RWPE2 (cell line): ENCODE data around the gene PPM1H.
"Not testable (repeated sequence)": the region's sequence is repeated elsewhere in the genome, so short reads cannot be mapped to it uniquely, and the experiment has no call there.

Experiments used
- ATAC-seq: fragments of 200-7000 bp; cut with Tn5 transposase; 3 replicates; pipeline ENCODE4 v1.9.1; 2021; ENCODE audit warnings: low read depth
- DNase-seq: peaks from one replicate; pipeline ENCODE4 v3.0.0-alpha.2; 2020; ENCODE audit warnings: low spot score
- H3K27ac ChIP-seq: fragments of 450-650 bp; 2 replicates; pipeline ENCODE4 v1.5.1; 2017; ENCODE audit warnings: mild to moderate bottlenecking; ENCODE audit not compliant: poor library complexity, severe bottlenecking
- H3K27me3 ChIP-seq: fragments of 250-450 bp; sonication (Bioruptor Pico); 2 replicates; pipeline ENCODE4 v1.5.1; 2021; ENCODE audit warnings: mild to moderate bottlenecking, moderate library complexity; ENCODE audit not compliant: insufficient read depth, poor library complexity, severe bottlenecking
- H3K36me3 ChIP-seq: fragments of 250-450 bp; sonication (Bioruptor Pico); 2 replicates; pipeline ENCODE4 v1.5.1; 2020; ENCODE audit warnings: low read depth, mild to moderate bottlenecking, moderate library complexity
- H3K4me1 ChIP-seq: fragments of 250-450 bp; sonication (Bioruptor Pico); 2 replicates; pipeline ENCODE4 v1.5.1; 2021; ENCODE audit warnings: mild to moderate bottlenecking, moderate library complexity; ENCODE audit not compliant: insufficient read depth, poor library complexity, severe bottlenecking
- H3K4me3 ChIP-seq: fragments of 250-450 bp; sonication (Bioruptor Pico); 2 replicates; pipeline ENCODE4 v1.5.1; 2021; ENCODE audit warnings: mild to moderate bottlenecking, moderate library complexity; ENCODE audit not compliant: severe bottlenecking
- H3K9me3 ChIP-seq: fragments of 250-450 bp; sonication (Bioruptor Pico); 2 replicates; pipeline ENCODE4 v1.5.1; 2021; ENCODE audit warnings: mild to moderate bottlenecking, moderate library complexity; ENCODE audit not compliant: severe bottlenecking
- TF ChIP-seq, protein P1 (sequence below): fragments of 450-650 bp; IDR thresholded peaks from one replicate; pipeline ENCODE4 v1.5.1; 2017; ENCODE audit warnings: mild to moderate bottlenecking, moderate library complexity; ENCODE audit not compliant: poor library complexity, severe bottlenecking

PPM1H gene

GRCh38 chr12:62885242-62885641 lies 49.7 kb downstream of the PPM1H start:
- no peaks in the 10 kb centered on the region for H3K36me3 ChIP-seq
- no peaks in the 10 kb centered on the region for H3K27me3 ChIP-seq
- H3K4me1 ChIP-seq = no peaks in the 10 kb centered on the region
- H3K27ac ChIP-seq = no peak overlapping the region
- TF ChIP-seq, protein P1, sequence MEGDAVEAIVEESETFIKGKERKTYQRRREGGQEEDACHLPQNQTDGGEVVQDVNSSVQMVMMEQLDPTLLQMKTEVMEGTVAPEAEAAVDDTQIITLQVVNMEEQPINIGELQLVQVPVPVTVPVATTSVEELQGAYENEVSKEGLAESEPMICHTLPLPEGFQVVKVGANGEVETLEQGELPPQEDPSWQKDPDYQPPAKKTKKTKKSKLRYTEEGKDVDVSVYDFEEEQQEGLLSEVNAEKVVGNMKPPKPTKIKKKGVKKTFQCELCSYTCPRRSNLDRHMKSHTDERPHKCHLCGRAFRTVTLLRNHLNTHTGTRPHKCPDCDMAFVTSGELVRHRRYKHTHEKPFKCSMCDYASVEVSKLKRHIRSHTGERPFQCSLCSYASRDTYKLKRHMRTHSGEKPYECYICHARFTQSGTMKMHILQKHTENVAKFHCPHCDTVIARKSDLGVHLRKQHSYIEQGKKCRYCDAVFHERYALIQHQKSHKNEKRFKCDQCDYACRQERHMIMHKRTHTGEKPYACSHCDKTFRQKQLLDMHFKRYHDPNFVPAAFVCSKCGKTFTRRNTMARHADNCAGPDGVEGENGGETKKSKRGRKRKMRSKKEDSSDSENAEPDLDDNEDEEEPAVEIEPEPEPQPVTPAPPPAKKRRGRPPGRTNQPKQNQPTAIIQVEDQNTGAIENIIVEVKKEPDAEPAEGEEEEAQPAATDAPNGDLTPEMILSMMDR = no peak
- DNase-seq = no peak
- ATAC-seq = no peak
- no peaks in the 10 kb centered on the region for H3K9me3 ChIP-seq
- no peak overlapping the region for H3K4me3 ChIP-seq

DNA sequence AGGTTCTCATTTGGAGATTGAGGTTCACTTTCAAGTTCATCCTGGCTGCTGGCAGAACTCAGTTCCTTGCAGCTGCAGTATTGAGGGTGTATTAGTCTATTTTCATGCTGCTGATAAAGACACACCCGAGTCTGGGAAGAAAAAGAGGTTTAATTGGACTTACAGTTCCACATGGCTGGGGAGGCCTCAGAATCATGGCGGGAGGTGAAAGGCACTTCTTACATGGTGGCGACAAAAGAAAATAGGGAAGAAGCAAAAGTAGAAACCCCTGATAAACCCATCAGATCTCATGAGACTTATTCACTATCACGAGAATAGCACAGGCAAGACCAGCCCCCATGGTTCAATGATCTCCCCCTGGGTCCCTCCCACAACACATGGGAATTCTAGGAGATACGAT lies 50.1 kb downstream of the PPM1H start:
- not testable (repeated sequence) for H3K27ac ChIP-seq, ATAC-seq, DNase-seq, H3K36me3 ChIP-seq, H3K4me3 ChIP-seq, H3K9me3 ChIP-seq, H3K27me3 ChIP-seq, H3K4me1 ChIP-seq

DNA sequence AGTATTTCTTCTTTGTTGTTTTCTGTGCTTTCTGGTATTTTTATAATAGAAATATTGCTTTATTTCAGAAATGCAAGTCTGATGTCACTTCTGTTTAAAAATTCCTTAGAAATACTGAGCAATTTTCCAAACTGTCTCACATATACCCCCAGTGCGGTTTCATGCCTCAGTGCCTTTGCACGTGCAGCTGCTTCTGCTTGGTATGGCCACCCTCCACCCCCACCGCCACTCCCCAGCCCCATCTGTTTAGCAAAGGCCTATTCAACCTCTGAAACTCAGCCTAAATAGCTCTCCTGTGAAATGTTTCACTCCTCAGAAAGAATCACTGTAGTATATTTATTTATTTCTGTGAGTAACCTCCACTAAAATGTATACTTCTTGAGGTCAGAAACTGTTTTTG lies 52.3 kb downstream of the PPM1H start:
- Histone ChIP-seq H3K4me1 (no peaks in the 10 kb centered on the region), H3K4me3 (no peak overlapping the region), H3K27ac (no peak overlapping the region), H3K27me3 (no peaks in the 10 kb centered on the region), H3K9me3 (no peaks in the 10 kb centered on the region), H3K36me3 (no peaks in the 10 kb centered on the region)
- TF ChIP-seq, protein P1 = no peak
- ATAC-seq = no peak
- no peak for DNase-seq

DNA sequence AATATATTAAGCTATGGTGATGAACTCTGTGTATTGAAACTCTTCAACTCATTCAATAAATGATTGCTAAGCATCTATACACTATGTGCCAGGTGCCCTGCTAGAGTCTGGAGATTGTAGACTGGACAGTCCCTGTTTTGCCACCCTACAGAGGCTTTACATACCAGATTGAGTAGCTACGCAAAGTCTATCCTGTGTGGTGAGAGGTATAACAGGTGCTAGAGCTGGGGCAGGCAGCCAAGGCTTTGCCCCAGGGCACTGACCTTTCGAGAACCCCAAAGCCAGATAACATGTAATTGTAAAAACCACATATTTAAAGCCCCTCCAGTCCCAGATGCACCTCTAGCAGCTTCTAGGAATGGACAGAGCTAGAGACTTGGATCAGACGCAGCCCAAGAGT lies 52.8 kb downstream of the PPM1H start:
- DNase-seq (no peak), ATAC-seq (no peak)
- Histone ChIP-seq H3K9me3 (no peaks in the 10 kb centered on the region), H3K27me3 (no peaks in the 10 kb centered on the region), H3K27ac (no peak overlapping the region), H3K4me1 (no peaks in the 10 kb centered on the region), H3K36me3 (no peaks in the 10 kb centered on the region), H3K4me3 (no peak overlapping the region)
- TF ChIP-seq, protein P1 = no peak

DNA sequence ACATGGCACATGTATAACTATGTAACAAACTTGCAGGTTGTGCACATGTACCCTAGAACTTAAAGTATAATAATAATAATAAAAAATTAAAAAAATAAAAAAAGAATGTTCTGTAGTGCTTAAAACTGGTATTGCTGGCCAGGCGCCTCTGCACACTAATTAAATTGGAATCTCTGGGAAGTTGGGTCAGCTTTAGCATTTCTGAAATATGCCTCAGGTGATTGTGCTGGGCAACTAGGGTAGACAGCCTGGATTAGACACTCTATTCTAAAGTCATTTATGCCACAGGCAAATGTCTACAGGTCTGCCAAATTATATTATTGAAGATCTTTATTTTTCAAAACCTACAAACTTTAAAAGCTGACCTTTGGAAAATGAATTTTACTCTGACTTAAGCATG lies 55.3 kb downstream of the PPM1H start:
- ATAC-seq (no peak), DNase-seq (no peak)
- no peaks in the 10 kb centered on the region for H3K27me3 ChIP-seq
- no peaks in the 10 kb centered on the region for H3K36me3 ChIP-seq
- no peaks in the 10 kb centered on the region for H3K4me1 ChIP-seq
- no peak overlapping the region for H3K4me3 ChIP-seq
- H3K27ac ChIP-seq = no peak overlapping the region
- no peaks in the 10 kb centered on the region for H3K9me3 ChIP-seq
- TF ChIP-seq, protein P1 = no peak

DNA sequence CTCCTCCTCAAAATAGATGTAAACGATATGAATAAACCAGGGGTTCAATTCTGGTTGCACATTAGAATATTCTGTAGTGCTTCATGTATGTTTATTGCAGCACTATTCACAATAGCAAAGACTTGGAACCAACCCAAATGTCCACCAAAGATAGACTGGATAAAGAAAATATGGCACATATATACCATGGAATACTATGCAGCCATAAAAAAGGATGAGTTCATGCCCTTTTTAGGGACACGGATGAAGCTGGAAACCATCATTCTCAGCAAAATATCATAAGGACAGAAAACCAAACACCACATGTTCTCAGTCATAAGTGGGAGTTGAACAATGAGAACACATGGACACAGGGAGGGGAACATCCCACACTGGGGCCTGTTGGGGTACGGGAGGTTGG lies 55.7 kb downstream of the PPM1H start:
- not testable (repeated sequence) for H3K27me3 ChIP-seq, H3K36me3 ChIP-seq, H3K9me3 ChIP-seq, H3K4me1 ChIP-seq, H3K27ac ChIP-seq, ATAC-seq, DNase-seq, H3K4me3 ChIP-seq
